Measurements from ENCODE around the gene MYO1D. TPM values are rescaled to one million over a fixed set of nuclear protein-coding genes. Genes with fewer than 3 reads are reported as not detected.

MYO1D gene
- total RNA-seq, 4 donors from 2014 or later: 46.3 to 139 (median 80.0) TPM

DNA sequence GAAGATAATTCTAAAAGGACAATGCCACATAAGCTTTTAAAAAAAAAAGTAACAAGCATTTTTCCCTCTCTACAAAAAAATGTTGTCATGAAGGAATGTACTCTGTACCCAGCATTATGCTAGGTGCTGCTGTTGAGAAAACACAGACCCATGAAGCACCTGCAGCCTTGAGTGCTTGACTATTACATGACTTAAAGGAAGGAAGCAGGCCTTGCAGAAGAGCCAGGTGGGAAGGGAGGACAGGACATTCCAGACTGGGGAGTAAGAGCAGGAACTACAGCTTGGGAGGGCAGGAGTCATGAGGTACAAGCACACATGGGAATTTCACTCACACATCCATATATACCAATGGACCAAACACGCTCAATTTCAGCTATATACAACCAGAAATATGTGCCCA is 3.8 kb downstream of the MYO1D start:
- TF ChIP-seq, protein P1, sequence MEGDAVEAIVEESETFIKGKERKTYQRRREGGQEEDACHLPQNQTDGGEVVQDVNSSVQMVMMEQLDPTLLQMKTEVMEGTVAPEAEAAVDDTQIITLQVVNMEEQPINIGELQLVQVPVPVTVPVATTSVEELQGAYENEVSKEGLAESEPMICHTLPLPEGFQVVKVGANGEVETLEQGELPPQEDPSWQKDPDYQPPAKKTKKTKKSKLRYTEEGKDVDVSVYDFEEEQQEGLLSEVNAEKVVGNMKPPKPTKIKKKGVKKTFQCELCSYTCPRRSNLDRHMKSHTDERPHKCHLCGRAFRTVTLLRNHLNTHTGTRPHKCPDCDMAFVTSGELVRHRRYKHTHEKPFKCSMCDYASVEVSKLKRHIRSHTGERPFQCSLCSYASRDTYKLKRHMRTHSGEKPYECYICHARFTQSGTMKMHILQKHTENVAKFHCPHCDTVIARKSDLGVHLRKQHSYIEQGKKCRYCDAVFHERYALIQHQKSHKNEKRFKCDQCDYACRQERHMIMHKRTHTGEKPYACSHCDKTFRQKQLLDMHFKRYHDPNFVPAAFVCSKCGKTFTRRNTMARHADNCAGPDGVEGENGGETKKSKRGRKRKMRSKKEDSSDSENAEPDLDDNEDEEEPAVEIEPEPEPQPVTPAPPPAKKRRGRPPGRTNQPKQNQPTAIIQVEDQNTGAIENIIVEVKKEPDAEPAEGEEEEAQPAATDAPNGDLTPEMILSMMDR (IDR thresholded peaks at IDR 0.05; ENCODE audit: low read depth): no peak

DNA sequence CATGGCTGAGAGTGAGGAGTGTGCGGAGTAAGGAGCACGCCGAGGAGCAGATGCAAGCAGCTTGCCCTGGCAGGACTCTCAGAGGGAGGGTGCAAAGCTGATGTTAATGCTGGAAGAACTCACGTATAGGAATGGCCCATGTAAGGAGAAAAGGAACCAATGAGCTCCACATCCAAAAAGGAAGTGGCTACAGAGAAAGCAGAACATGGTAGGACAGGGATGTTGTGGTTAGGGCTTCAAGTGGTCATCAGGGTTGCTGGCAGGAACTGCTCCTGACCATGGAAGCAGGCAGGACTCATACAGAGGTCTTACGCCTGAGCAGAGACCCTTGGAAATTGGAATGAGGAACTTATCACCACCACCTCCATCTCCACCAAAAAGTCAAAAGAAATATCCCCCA is 5.2 kb downstream of the MYO1D start:
- TF ChIP-seq, protein P1 (IDR thresholded peaks at IDR 0.05; ENCODE audit: low read depth): no peak

DNA sequence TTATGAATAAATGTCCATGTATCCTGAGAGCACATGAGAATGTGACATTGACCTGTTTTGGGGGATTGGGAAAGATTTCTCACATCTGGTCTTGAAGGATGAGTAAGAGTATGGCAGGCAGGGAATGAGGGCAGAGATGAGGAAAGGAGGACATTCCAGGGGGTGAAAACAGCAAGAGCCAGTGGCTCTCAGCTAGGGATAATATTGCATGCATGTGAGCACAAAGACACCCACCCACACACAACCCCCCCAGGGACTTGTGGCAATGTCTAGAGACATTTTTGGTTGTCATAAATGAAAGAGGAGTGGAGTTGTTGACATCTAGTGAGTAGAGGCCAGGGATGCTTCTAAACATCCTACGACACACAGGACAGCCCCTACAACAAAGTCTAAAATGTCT is 6.0 kb downstream of the MYO1D start:
- TF ChIP-seq, protein P1 (IDR thresholded peaks at IDR 0.05; ENCODE audit: low read depth): no peak

DNA sequence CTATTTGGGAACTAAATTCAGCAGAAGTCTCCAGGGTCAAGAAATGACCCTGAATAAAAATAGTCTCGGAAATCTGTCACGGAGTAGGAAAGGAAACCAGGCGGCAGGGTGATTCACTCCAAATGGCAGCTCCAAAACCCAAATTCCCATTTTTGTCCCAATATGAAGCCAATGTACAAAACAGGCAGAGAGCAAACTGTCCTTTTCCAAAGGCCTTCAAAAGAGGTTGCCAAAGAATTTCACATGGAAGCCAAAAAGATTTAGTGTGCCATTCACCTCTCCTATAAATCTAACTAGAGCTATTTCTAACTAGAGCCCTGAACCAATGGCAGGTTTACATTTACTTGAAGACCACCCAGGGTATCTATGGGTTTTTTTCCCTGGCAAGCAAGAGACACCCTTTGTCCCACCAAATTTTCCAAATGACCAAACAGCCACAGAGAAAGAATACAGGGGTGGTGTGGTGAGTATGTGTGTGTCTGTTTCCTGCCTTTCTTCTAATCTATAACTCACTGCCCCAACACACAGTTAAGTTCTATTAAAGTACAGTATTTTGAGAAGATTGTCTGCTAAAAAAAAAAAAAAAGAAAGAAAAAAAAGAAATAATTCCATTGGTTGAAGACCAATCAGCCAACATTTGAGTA is 6.8 kb downstream of the MYO1D start:
- TF ChIP-seq, protein P1 (IDR thresholded peaks at IDR 0.05; ENCODE audit: low read depth): no peak

DNA sequence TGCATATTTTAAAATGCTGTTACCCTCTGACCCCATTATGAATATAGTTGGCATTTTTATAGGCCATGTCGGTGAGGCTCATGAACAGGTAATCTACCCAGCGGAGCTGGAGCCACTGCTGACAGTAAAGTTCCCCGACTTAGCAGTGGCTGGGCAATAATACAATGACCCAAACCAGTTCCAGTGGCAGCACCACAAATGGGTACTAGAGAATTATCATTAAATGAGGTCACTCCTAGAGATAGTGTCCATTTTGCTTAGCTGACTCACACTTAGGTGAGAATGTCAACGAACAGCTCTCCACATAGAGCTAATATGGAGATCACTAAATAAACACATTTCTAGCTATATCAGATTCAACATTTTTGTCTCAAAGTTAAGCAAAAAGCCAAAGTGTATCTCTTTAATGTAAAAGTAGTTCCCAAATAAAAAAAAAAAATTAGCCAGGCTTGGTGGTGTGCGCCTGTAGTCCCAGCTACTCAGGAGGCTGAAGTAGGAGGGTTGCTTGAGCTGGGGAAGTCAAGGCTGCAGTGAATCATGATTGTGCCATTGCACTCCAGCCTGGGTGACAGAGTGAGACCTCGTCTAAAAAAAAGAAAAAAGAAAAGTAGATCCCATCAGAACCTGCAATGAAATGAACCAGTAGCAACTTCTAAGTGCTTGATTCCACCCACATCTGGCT is 7.4 kb downstream of the MYO1D start:
- TF ChIP-seq, protein P1 (IDR thresholded peaks at IDR 0.05; ENCODE audit: low read depth): no peak

DNA sequence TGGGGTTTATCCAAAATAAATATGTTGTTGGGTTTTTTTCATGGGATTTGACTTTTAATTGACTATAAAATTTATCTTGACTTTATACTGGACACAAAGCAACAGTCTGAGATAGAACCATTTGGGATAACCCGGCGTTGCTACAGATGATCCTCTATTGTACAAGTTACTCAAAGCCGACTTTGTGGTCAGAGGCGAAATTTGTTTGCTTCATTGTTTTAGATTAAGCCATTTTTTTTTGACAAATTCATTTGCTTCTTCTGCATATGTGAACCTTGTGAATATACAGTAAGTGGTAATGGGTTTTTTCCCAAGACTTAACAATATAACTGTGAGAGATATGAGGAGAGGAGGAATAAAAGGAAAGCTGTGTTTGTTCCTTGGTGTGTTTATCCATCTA is 11.8 kb downstream of the MYO1D start:
- TF ChIP-seq, protein P1 (IDR thresholded peaks at IDR 0.05; ENCODE audit: low read depth): no peak

DNA sequence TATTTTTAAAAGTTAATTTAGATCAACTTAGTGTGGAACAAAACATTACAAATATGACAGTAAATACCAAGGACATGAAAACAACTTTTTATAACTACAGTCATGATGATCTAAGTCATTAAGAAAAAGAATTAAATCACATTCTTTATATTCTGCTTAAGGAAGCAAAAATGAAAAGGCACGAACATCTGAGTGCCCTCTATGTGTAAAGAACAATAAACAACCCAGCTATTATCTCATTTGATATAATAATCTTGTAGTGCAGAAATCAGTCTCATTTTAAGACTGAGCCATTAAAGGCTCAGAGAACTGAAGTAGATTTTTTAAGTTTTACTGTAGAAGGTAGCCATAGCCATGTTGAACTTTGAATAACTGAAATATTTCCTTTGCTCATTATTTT is 13.4 kb downstream of the MYO1D start:
- TF ChIP-seq, protein P1 (IDR thresholded peaks at IDR 0.05; ENCODE audit: low read depth): no peak
